ENCODE data around the gene ZEB1.

ZEB1 gene

DNA sequence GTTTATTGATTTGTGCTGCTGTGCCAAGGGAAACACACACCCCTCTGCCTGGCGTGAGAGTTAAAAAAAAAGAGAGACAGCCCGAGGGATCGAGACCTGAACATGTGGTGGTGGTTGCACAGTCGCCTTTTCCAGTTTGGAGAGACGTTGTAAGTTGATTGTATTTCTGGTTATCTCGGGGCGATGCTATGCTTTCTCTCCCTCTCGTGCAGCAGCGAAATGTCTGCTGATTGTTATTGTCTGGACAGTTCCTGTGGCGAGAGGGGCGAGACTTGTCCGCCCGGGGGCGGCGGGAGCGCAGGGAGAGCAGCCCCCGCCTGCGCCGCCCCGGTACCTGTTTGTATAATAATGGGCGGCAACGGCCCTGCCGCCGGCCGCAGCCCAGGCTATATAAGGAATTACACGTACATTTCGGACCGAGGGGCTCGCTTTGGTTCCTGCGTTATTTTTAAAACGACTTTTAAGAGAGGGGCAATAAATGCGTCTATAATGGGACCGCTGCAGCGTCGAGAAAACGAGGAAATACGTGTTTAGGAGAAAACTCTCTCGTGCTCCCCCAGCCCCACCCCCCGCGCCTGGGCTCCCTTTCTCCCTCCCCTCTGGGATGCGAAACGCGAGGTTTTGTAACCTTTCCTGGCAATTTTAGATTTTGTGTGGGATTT lies 1.7 kb downstream of the ZEB1 start (continued):
- TF ChIP-seq, protein P1, sequence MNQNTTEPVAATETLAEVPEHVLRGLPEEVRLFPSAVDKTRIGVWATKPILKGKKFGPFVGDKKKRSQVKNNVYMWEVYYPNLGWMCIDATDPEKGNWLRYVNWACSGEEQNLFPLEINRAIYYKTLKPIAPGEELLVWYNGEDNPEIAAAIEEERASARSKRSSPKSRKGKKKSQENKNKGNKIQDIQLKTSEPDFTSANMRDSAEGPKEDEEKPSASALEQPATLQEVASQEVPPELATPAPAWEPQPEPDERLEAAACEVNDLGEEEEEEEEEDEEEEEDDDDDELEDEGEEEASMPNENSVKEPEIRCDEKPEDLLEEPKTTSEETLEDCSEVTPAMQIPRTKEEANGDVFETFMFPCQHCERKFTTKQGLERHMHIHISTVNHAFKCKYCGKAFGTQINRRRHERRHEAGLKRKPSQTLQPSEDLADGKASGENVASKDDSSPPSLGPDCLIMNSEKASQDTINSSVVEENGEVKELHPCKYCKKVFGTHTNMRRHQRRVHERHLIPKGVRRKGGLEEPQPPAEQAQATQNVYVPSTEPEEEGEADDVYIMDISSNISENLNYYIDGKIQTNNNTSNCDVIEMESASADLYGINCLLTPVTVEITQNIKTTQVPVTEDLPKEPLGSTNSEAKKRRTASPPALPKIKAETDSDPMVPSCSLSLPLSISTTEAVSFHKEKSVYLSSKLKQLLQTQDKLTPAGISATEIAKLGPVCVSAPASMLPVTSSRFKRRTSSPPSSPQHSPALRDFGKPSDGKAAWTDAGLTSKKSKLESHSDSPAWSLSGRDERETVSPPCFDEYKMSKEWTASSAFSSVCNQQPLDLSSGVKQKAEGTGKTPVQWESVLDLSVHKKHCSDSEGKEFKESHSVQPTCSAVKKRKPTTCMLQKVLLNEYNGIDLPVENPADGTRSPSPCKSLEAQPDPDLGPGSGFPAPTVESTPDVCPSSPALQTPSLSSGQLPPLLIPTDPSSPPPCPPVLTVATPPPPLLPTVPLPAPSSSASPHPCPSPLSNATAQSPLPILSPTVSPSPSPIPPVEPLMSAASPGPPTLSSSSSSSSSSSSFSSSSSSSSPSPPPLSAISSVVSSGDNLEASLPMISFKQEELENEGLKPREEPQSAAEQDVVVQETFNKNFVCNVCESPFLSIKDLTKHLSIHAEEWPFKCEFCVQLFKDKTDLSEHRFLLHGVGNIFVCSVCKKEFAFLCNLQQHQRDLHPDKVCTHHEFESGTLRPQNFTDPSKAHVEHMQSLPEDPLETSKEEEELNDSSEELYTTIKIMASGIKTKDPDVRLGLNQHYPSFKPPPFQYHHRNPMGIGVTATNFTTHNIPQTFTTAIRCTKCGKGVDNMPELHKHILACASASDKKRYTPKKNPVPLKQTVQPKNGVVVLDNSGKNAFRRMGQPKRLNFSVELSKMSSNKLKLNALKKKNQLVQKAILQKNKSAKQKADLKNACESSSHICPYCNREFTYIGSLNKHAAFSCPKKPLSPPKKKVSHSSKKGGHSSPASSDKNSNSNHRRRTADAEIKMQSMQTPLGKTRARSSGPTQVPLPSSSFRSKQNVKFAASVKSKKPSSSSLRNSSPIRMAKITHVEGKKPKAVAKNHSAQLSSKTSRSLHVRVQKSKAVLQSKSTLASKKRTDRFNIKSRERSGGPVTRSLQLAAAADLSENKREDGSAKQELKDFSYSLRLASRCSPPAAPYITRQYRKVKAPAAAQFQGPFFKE (tag by site-specific recombination; IDR thresholded peaks at IDR 0.05; ENCODE audit: borderline replicate concordance), result no peak
- no peak for TF ChIP-seq ZNF48 (tag by site-specific recombination; IDR thresholded peaks at IDR 0.05)
- TF ChIP-seq, protein P2, sequence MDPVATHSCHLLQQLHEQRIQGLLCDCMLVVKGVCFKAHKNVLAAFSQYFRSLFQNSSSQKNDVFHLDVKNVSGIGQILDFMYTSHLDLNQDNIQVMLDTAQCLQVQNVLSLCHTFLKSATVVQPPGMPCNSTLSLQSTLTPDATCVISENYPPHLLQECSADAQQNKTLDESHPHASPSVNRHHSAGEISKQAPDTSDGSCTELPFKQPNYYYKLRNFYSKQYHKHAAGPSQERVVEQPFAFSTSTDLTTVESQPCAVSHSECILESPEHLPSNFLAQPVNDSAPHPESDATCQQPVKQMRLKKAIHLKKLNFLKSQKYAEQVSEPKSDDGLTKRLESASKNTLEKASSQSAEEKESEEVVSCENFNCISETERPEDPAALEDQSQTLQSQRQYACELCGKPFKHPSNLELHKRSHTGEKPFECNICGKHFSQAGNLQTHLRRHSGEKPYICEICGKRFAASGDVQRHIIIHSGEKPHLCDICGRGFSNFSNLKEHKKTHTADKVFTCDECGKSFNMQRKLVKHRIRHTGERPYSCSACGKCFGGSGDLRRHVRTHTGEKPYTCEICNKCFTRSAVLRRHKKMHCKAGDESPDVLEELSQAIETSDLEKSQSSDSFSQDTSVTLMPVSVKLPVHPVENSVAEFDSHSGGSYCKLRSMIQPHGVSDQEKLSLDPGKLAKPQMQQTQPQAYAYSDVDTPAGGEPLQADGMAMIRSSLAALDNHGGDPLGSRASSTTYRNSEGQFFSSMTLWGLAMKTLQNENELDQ (tag by site-specific recombination; IDR thresholded peaks at IDR 0.05; ENCODE audit: low read depth), result no peak
- no peak for TF ChIP-seq ZNF791 (tag by site-specific recombination; IDR thresholded peaks at IDR 0.05)
- TF ChIP-seq ZNF140 (tag by site-specific recombination; IDR thresholded peaks at IDR 0.05), result no peak
- TF ChIP-seq ZNF677 (tag by site-specific recombination; IDR thresholded peaks at IDR 0.05), result no peak
- TF ChIP-seq ZNF16 (tag by site-specific recombination; IDR thresholded peaks at IDR 0.05; ENCODE audit: low read depth), result no peak
- TF ChIP-seq ZNF530 (tag by site-specific recombination; IDR thresholded peaks at IDR 0.05; ENCODE audit: low read depth), result no peak
- TF ChIP-seq ZNF837 (tag by site-specific recombination; IDR thresholded peaks at IDR 0.05), result no peak
- TF ChIP-seq GFI1B (tag by site-specific recombination; IDR thresholded peaks at IDR 0.05), result no peak
- peak; percentile 79 for TF ChIP-seq ZFHX2 (tag by site-specific recombination; conservative IDR thresholded peaks at IDR 0.05)
- TF ChIP-seq, protein P3, sequence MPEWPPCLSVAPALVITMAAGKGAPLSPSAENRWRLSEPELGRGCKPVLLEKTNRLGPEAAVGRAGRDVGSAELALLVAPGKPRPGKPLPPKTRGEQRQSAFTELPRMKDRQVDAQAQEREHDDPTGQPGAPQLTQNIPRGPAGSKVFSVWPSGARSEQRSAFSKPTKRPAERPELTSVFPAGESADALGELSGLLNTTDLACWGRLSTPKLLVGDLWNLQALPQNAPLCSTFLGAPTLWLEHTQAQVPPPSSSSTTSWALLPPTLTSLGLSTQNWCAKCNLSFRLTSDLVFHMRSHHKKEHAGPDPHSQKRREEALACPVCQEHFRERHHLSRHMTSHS (tag by site-specific recombination; IDR thresholded peaks at IDR 0.05), result no peak
- no peak for TF ChIP-seq PRDM1 (tag by site-specific recombination; IDR thresholded peaks at IDR 0.05)
- peak; percentile 49 for TF ChIP-seq KLF9 (tag by site-specific recombination; IDR thresholded peaks at IDR 0.05; ENCODE audit: low read depth)
- TF ChIP-seq ZNF555 (tag by site-specific recombination; conservative IDR thresholded peaks at IDR 0.05), result no peak
- TF ChIP-seq, protein P4, sequence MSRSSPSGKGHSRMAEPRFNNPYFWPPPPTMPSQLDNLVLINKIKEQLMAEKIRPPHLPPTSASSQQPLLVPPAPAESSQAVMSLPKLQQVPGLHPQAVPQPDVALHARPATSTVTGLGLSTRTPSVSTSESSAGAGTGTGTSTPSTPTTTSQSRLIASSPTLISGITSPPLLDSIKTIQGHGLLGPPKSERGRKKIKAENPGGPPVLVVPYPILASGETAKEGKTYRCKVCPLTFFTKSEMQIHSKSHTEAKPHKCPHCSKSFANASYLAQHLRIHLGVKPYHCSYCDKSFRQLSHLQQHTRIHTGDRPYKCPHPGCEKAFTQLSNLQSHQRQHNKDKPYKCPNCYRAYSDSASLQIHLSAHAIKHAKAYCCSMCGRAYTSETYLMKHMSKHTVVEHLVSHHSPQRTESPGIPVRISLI (tag by site-specific recombination; IDR thresholded peaks at IDR 0.05), result no peak
- no peak for TF ChIP-seq ZNF610 (tag by site-specific recombination; IDR thresholded peaks at IDR 0.05; ENCODE audit: borderline replicate concordance)
- 0 out of 2 replicates have a peak, but pooled peaks have one; percentile 3 for TF ChIP-seq ZNF596 (tag by site-specific recombination; IDR thresholded peaks at IDR 0.05)
- TF ChIP-seq ZIC2 (tag by site-specific recombination; IDR thresholded peaks at IDR 0.05), result peak; percentile 28; the same call in 1 of the 2 replicates
- no peak for TF ChIP-seq ZNF514 (tag by site-specific recombination; IDR thresholded peaks at IDR 0.05)
- 0 out of 2 replicates have a peak, but pooled peaks have one; percentile 19 for TF ChIP-seq ZNF10 (tag by site-specific recombination; IDR thresholded peaks at IDR 0.05)
- TF ChIP-seq SP7 (tag by site-specific recombination; IDR thresholded peaks at IDR 0.05), result no peak; the same call in 1 of the 2 replicates
- peak; percentile 96 for TF ChIP-seq ZBTB20 (tag by site-specific recombination; IDR thresholded peaks at IDR 0.05)
- no peak for TF ChIP-seq ZBTB48 (tag by site-specific recombination; IDR thresholded peaks at IDR 0.05)
- TF ChIP-seq SALL2 (tag by site-specific recombination; IDR thresholded peaks at IDR 0.05; ENCODE audit: borderline replicate concordance), result no peak
- TF ChIP-seq ZFP41 (tag by site-specific recombination; IDR thresholded peaks at IDR 0.05; ENCODE audit: borderline replicate concordance), result no peak
- TF ChIP-seq, protein P5, sequence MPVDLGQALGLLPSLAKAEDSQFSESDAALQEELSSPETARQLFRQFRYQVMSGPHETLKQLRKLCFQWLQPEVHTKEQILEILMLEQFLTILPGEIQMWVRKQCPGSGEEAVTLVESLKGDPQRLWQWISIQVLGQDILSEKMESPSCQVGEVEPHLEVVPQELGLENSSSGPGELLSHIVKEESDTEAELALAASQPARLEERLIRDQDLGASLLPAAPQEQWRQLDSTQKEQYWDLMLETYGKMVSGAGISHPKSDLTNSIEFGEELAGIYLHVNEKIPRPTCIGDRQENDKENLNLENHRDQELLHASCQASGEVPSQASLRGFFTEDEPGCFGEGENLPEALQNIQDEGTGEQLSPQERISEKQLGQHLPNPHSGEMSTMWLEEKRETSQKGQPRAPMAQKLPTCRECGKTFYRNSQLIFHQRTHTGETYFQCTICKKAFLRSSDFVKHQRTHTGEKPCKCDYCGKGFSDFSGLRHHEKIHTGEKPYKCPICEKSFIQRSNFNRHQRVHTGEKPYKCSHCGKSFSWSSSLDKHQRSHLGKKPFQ (tag by site-specific recombination; IDR thresholded peaks at IDR 0.05), result no peak

Measured in HEK293 (cell line).